B cell (primary cell): Measurements from ENCODE around the gene PPP6R2. TPM values are rescaled to one million over a fixed set of nuclear protein-coding genes. Genes with fewer than 3 reads are reported as not detected.

ENCODE experiments used
- ATAC-seq: fragments of 200-7000 bp; cut with Tn5 transposase; one replicate; pipeline ENCODE4 v1.10.0; 2021; ENCODE audit warnings: low read depth, mild to moderate bottlenecking, moderate number of reproducible peaks, moderate library complexity
- CTCF ChIA-PET: fragments of 350-600 bp; sonication (Branson Sonifier 250); formaldehyde crosslinking; loops from one replicate; lab custom pipeline; 2021; ENCODE audit warnings: antibody characterized with exemption, inconsistent platforms; lab: Charles Lee
- POLR2A ChIA-PET: fragments of 350-600 bp; sonication (Branson Sonifier 250); formaldehyde crosslinking; loops from one replicate; lab custom pipeline; 2021; ENCODE audit warnings: antibody characterized with exemption; lab: Charles Lee
- DNase-seq: peaks from one replicate; pipeline ENCODE4 v3.0.0; 2013
- H2AFZ ChIP-seq: 2 replicates; pipeline ENCODE4 v1.6.1; 2012; ENCODE audit warnings: mild to moderate bottlenecking, low read depth, low read length; ENCODE audit not compliant: insufficient read depth, poor library complexity, severe bottlenecking
- H3K27ac ChIP-seq, 2 donors: 1 replicate in 1 of 2; 2 replicates in 1 of 2; pipeline ENCODE4 v1.5.1; 2012 to 2013; ENCODE audit warnings: low read length in 2 of 2, mild to moderate bottlenecking in 2 of 2, moderate library complexity in 1 of 2
- H3K27me3 ChIP-seq, 4 experiments: fragments of 200-600 bp in 1 of 4; sonication (generic) in 1 of 4; replicated peaks in 1 of 4; 1 replicate in 2 of 4; 2 replicates in 2 of 4; pipeline versions ENCODE4 v1.6.1 to v1.7.0; 2013 to 2016; ENCODE audit warnings: low read length in 3 of 4, mild to moderate bottlenecking in 2 of 4, mixed read lengths in 1 of 4, moderate library complexity in 1 of 4; ENCODE audit not compliant: insufficient read depth in 4 of 4, control insufficient read depth in 3 of 4; ENCODE audit errors: control extremely low read depth in 1 of 4
- H3K36me3 ChIP-seq, 2 experiments: replicated peaks in 1 of 2; 1 replicate in 1 of 2; 2 replicates in 1 of 2; pipeline versions ENCODE4 v1.6.1 to v1.7.1; 2013; ENCODE audit warnings: low read length in 1 of 2; ENCODE audit not compliant: insufficient read depth in 2 of 2, control insufficient read depth in 1 of 2; ENCODE audit errors: control extremely low read depth in 1 of 2, extremely low read depth in 1 of 2
- H3K4me1 ChIP-seq, 2 donors: fragments of 200-600 bp in 1 of 2; sonication (generic) in 1 of 2; 1 replicate in 1 of 2; 2 replicates in 1 of 2; pipeline versions ENCODE4 v1.5.1 to v1.6.1; 2013 to 2017; ENCODE audit warnings: low read length in 2 of 2; ENCODE audit not compliant: control insufficient read depth in 2 of 2, insufficient read depth in 2 of 2
- H3K4me2 ChIP-seq: replicated peaks from 2 replicates; pipeline ENCODE3; 2012; ENCODE audit warnings: mild to moderate bottlenecking, low read depth, low read length; ENCODE audit not compliant: poor library complexity, severe bottlenecking
- H3K4me3 ChIP-seq, 5 experiments: fragments of 200-600 bp in 1 of 5; sonication (generic) in 1 of 5; 1 replicate in 3 of 5; 2 replicates in 2 of 5; pipeline versions ENCODE4 v1.5.1 to v1.7.0; 2011 to 2016; ENCODE audit warnings: low read length in 4 of 5, mild to moderate bottlenecking in 4 of 5, low read depth in 2 of 5, control low read depth in 1 of 5, moderate library complexity in 1 of 5; ENCODE audit not compliant: insufficient read depth in 1 of 5; ENCODE audit errors: control extremely low read depth in 1 of 5, extremely low read depth in 1 of 5
- H3K79me2 ChIP-seq: fragments of 200-600 bp; sonication (generic); one replicate; pipeline ENCODE4 v1.6.0; 2016; ENCODE audit warnings: low read length; ENCODE audit not compliant: control insufficient read depth, insufficient read depth
- H3K9ac ChIP-seq: fragments of 200-600 bp; sonication (generic); 2 replicates; pipeline ENCODE4 v1.6.1; 2017; ENCODE audit warnings: mild to moderate bottlenecking, low read length, moderate library complexity
- H3K9me3 ChIP-seq, 3 donors: one replicate each; pipeline versions ENCODE4 v1.6.1 to v1.7.1; 2013; ENCODE audit warnings: low read length in 2 of 3; ENCODE audit not compliant: control insufficient read depth in 2 of 3, insufficient read depth in 1 of 3; ENCODE audit errors: control extremely low read depth in 1 of 3
- H4K20me1 ChIP-seq: 2 replicates; pipeline ENCODE4 v1.6.0; 2012; ENCODE audit warnings: mild to moderate bottlenecking, low read length; ENCODE audit not compliant: insufficient read depth, control insufficient read depth, poor library complexity, severe bottlenecking
- H3K27ac Mint-ChIP-seq: one replicate; pipeline ENCODE4 v1.8.0; 2021; ENCODE audit warnings: mixed read lengths
- H3K27me3 Mint-ChIP-seq: one replicate; pipeline ENCODE4 v1.8.0; 2021; ENCODE audit warnings: mixed read lengths
- H3K4me1 Mint-ChIP-seq: one replicate; pipeline ENCODE4 v1.8.0; 2021; ENCODE audit warnings: mixed read lengths
- H3K4me3 Mint-ChIP-seq: one replicate; pipeline ENCODE4 v1.8.0; 2021; ENCODE audit warnings: mixed read lengths
- H3K9me3 Mint-ChIP-seq: one replicate; pipeline ENCODE4 v1.8.0; 2022; ENCODE audit warnings: mixed read lengths; ENCODE audit not compliant: insufficient read depth
- CTCF ChIP-seq: fragments of 200-600 bp; IDR thresholded peaks from one replicate; pipeline ENCODE4 v1.8.0; 2022; ENCODE audit warnings: antibody characterized with exemption, mild to moderate bottlenecking
- EZH2 ChIP-seq: IDR thresholded peaks from 2 replicates; pipeline ENCODE4 v1.6.1; 2012; ENCODE audit warnings: borderline replicate concordance, low read depth, mild to moderate bottlenecking, moderate library complexity, low read length; ENCODE audit not compliant: insufficient read depth, poor library complexity, severe bottlenecking
- WGBS: methylation state at CpG from one replicate; pipeline ENCODE4 v1.1.5; 2013; ENCODE audit warnings: missing lambda C conversion rate; ENCODE audit not compliant: insufficient coverage; 5-methylcytosine and 5-hydroxymethylcytosine counted together
- intact Hi-C: fragments of 100-400 bp; cut with micrococcal nuclease; formaldehyde crosslinking; loops from one replicate; pipeline ENCODE4 v1.10.0; 2022
- polyA plus RNA-seq: library from polyadenylated mRNA; depleted of rRNA; stranded (reverse); fragments of >200 nt; gene quantifications from 2 replicates; pipeline ENCODE4 v1.2.3, GENCODE V29; 2012
- total RNA-seq, 2 donors: library from RNA; stranded (reverse); fragments of 120-200 nt in 1 of 2; gene quantifications; 1 replicate in 1 of 2; 2 replicates in 1 of 2; pipeline versions ENCODE4 v1.2.3 to v1.2.4, GENCODE V29; 2013 to 2022

The PPP6R2 gene
- total and polyA plus RNA-seq, 2 donors (not counting 1 experiment from before 2014, with no cell fraction given), result 91.4 to 98.7 TPM

- Histone ChIP-seq H3K27ac (no peak overlapping the region), H3K36me3 (peaks cover 0 to 55% of the 10 kb centered on the region in 2 experiments), H3K4me2 (no peak overlapping the region), H3K4me3 (no peak overlapping the region), H3K9me3 (no peaks in the 10 kb centered on the region), H3K4me1 (no peaks in the 10 kb centered on the region), H3K79me2 (no peaks in the 10 kb centered on the region), H4K20me1 (no peaks in the 10 kb centered on the region), H2AFZ (no peak overlapping the region), H3K9ac (no peak overlapping the region), H3K27me3 (no peaks in the 10 kb centered on the region)
- TF ChIP-seq CTCF (no peak), EZH2 (no peak)
- intact Hi-C loops, result no loop called here
- CTCF ChIA-PET, result interaction anchor here (0.6 kb wide), 1 partner anchor 55 kb away, joined by 4 read pairs; no protein-coding TSS in a partner anchor
- no peaks in the 10 kb centered on the region for H3K9me3 Mint-ChIP-seq
- ATAC-seq (no peak), DNase-seq (no peak)
- no peak overlapping the region for H3K27ac Mint-ChIP-seq
- H3K27me3 Mint-ChIP-seq, result no peaks in the 10 kb centered on the region
- H3K4me3 Mint-ChIP-seq, result no peak overlapping the region
- no peaks in the 10 kb centered on the region for H3K4me1 Mint-ChIP-seq
- POLR2A ChIA-PET, result interaction anchor here (0.9 kb wide), 1 partner anchor 32 kb away, joined by 3 read pairs; no protein-coding TSS in a partner anchor
- whole genome bisulfite sequencing, result 90% methylated on average over 32 of the region's 36 CpGs
Observed at GRCh38 chr22:50437511-50438304, 94.6 kb downstream of the PPP6R2 start.
